ENCODE data around the gene LARP1B.

DNA sequence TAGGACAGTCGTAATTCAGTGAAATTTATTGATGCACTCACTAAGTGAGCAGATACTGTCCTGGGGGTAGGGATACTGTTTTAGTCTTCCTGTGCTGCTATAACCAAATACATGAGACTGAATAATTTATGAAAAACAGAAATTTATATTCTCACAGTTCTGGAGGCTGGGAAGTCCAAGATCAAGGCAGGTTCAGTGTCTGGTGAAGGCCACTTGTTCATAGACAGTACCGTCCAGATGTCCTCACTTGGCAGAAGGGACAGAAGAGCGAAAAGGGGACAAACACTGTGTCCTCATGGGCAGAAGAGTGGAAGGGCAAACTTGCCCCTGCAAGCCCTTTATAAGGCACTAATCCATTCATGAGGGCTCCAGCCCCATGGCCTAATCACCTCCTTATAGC lies 180.9 kb downstream of the LARP1B start:
- TF ChIP-seq, protein P1, sequence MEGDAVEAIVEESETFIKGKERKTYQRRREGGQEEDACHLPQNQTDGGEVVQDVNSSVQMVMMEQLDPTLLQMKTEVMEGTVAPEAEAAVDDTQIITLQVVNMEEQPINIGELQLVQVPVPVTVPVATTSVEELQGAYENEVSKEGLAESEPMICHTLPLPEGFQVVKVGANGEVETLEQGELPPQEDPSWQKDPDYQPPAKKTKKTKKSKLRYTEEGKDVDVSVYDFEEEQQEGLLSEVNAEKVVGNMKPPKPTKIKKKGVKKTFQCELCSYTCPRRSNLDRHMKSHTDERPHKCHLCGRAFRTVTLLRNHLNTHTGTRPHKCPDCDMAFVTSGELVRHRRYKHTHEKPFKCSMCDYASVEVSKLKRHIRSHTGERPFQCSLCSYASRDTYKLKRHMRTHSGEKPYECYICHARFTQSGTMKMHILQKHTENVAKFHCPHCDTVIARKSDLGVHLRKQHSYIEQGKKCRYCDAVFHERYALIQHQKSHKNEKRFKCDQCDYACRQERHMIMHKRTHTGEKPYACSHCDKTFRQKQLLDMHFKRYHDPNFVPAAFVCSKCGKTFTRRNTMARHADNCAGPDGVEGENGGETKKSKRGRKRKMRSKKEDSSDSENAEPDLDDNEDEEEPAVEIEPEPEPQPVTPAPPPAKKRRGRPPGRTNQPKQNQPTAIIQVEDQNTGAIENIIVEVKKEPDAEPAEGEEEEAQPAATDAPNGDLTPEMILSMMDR (conservative IDR thresholded peaks at IDR 0.05): no peak
- TF ChIP-seq ZFX (IDR thresholded peaks at IDR 0.05): no peak
